IPS-18c (cell line): ENCODE data around the gene TLX3.

Source experiments
- H3K4me3 ChIP-seq: 2 replicates; pipeline ENCODE4 v1.7.0; 2013; ENCODE audit warnings: low read depth, mild to moderate bottlenecking, low read length, moderate library complexity; ENCODE audit not compliant: insufficient read depth
- H3K9me3 ChIP-seq: one replicate; pipeline ENCODE4 v1.6.1; 2013; ENCODE audit warnings: mild to moderate bottlenecking, low read length, moderate library complexity; ENCODE audit not compliant: control insufficient read depth, insufficient read depth

Gene TLX3

DNA sequence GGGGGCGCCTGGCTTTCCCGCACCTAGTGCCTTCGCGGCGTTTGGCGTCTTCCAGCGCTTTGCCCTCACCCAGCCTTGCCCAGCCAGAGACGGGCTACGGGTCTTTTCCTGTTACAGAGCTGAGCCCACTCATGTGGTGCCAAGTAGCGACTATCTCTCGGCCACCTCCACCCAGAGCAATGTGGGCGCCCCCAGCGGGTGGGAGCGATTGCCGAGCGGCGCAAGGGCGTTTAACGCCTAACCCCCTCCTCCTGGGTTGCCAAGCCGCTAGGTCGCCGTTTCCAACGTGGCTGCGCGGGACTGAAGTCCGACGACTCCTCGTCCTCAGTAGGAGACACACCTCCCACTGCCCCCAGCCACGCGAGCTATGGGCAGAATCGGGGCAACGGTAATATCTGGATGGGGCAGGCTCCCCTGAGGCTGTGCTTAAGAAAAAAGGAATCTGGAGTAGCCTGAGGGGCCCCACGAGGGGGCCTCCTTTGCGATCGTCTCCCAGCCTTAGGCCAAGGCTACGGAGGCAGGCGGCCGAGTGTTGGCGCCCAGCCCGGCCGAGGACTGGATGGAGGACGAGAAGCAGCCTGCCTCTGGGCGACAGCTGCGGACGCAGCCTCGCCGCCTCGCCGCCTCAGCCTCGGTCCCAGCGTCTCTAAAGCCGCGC, 5.8 kb downstream of the TLX3 start:
- H3K9me3 ChIP-seq, result peaks cover 2% of the 10 kb centered on the region

DNA sequence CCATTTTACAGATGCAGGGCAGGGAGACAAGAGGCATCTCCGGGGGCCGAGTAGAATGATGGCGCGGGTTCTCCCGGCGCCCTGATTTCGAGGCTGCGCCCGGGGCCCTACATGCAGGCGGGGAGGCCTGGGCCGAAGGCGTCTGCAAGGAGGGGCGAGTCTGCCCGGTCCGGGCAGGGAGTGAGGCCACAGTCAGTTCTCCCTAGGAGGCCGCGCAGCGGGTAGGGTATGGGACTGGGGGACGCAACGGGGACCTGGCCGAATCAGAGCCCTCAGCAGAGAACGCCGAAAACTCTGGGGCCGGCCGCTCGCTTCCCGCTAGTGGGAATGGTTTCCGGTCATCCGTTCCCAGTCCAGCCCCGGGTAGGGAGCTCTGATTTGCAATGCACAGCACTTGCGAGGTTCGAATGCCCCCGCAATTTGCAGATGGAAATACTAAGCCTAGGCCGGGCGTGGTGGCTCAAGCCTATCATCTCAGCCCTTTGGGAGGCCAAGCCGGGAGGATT, 6.4 kb downstream of the TLX3 start:
- Histone ChIP-seq H3K9me3 (peaks cover 2% of the 10 kb centered on the region), H3K4me3 (peak overlapping the region; percentile 24; the same call in 1 of the 2 replicates)

More for the DNA sequence above, 5.8 kb downstream of the TLX3 start:
- H3K4me3 ChIP-seq, result peak overlapping the region; percentile 15; the same call in 1 of the 2 replicates

DNA sequence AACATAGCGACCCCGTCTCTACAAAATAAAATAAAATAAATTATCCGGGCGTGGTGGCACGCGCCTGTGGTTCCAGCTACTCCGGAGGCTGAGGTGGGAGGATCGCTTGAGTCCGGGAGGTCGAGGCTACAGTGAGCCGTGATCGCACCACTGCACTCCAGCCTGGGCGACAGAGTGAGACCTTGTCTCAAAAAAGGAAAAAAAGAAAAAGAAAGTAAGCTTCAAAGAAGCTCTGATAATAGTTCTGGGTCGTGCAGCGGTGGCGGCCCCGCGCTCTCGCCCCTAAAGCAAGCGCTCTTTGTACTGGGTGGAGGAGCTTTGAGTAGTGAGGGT, 6.8 kb downstream of the TLX3 start:
- no peak overlapping the region for H3K4me3 ChIP-seq
- peaks cover 2% of the 10 kb centered on the region for H3K9me3 ChIP-seq

DNA sequence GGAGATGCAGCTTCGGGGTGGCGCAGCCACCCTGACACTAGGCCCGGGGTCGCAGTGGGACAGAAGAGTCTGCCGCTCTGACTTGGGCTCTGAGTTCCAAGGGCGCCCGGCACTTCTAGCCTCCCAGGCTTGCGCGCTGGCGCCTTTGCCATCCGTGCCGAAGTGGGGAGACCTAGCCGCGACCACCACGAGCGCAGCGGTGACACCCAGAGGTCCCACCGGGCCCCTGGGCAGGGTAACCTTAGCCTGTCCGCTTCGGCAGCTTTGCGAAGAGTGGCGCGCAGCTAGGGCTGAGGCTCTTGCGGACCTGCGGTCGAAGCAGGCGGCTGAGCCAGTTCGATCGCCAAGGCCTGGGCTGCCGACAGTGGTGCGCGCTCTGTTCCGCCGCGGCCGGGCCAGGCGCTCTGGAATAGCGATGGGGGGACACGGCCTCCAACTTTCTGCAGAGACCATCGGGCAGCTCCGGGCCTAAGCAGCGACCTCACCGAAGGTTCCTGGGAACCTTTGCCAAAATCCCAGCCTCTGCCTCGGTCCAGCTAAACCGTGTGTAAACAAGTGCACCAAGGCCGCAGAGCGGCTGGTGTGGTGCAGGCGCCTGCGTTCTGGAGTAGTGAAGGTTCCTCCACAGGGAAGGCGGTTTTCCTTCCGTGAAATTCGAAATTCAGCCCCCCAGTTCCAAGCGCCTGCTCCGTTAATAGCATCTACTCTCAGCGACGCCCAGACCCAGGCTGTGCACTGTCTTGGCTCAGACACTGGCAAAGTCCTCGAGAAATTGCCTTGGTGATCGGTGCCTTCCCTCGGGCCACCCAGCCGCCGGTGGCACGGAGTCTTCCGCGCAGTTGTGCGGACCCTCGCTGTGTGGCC, 7.4 kb downstream of the TLX3 start:
- peaks cover 2% of the 10 kb centered on the region for H3K9me3 ChIP-seq
- H3K4me3 ChIP-seq, result peak overlapping the region; percentile 28

DNA sequence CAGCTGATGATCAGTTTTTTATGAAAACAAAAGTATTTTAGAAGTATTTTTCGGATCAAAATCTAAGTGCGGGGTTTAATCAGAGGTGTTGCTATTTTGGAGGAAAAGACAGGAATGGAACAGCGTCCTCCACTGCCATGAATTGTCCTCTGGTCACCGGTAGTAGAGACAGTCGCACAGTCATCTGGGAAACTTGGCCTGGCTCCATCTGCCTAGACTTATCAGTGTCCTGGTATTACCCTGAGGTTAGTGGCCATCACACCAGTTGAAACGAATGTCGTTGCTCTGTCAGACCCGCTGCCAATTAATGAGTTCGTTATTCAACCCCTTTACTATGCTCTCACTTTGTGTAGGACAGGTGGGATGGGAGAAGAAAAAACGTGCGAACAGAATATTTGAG, 8.2 kb downstream of the TLX3 start:
- Histone ChIP-seq H3K4me3 (no peak overlapping the region; the same call in 1 of the 2 replicates), H3K9me3 (peaks cover 2% of the 10 kb centered on the region)

DNA sequence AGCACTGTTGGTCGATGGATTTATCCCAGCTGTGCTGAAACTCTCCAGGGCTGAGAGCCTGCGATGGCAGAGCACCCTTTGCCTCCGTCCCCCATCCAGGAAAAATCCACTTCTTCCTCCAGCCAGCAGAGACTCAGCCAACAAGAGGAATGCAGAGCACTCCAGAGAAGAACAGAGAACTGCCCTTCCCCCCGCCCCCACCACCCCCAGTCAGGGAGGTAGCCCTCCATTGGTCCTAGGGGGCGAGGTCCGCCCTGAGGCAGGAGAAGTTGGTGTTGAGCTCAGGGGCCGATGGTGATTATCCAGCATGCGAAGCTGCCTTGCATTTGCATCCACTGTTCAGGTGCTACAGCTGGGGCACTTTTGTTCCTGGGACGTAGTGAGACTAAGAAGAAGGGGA, 9.0 kb downstream of the TLX3 start:
- Histone ChIP-seq H3K9me3 (peaks cover 2% of the 10 kb centered on the region), H3K4me3 (no peak overlapping the region)

DNA sequence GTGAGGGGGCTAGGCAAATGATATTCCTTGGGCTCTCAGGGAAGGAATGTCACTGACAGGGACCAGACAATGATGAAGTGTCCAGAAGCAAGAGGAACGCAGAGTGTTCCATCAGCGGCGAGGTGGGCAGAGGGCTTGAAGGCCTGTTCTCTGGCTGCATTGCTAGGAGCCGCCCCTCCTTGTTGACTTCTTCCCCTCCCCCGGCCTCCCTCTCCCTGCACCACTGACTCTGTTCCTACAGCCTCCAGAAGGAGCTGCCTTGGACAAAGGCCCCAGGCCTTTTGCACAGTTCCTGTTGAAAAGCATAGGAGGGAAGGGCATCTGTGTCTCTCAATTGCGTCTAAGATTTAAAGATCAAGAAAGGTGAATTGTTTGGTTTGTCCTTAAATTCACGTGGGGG, 12.4 kb downstream of the TLX3 start:
- H3K4me3 ChIP-seq, result no peak overlapping the region
- peaks cover 2% of the 10 kb centered on the region for H3K9me3 ChIP-seq

DNA sequence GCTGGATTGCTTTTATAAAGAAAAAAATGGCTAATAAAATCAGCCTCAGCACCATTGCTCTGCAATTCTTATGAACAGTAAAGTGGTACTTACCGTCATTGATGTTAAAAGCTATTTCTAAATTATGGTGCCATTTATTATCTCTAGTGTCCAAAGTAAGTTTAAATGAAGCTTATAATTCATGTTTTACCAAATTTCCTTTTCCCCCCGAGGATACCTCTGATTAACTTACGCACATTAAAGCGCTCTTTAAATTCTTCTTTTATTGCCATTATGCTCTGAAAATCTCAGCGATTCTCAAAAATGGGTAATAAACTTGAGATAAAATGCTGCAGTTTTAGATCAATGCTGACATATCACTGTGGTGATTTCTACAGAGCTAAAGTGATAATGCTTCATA, 13.5 kb downstream of the TLX3 start:
- H3K9me3 ChIP-seq, result no peaks in the 10 kb centered on the region

DNA sequence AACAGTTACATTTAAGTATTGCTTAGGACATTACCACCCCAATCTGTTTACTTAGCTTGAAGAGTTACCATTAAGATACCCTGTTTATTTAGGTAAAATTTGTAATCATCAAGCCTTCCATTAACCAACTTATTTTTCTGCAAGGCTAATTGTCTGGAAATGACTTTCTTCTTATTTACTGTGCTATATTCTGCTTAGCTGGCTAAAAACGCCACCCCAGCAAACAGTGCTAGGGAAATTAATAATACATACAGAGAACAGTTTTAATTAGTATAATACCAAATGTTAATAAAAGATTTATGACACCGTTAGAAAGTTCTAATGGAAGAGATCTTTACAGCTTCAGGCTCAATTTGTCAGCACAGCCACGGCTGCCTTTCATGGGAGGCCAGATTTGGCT, 14.0 kb downstream of the TLX3 start:
- Histone ChIP-seq H3K9me3 (no peaks in the 10 kb centered on the region), H3K4me3 (no peak overlapping the region)

More for the DNA sequence above, 13.5 kb downstream of the TLX3 start:
- no peak overlapping the region for H3K4me3 ChIP-seq

DNA sequence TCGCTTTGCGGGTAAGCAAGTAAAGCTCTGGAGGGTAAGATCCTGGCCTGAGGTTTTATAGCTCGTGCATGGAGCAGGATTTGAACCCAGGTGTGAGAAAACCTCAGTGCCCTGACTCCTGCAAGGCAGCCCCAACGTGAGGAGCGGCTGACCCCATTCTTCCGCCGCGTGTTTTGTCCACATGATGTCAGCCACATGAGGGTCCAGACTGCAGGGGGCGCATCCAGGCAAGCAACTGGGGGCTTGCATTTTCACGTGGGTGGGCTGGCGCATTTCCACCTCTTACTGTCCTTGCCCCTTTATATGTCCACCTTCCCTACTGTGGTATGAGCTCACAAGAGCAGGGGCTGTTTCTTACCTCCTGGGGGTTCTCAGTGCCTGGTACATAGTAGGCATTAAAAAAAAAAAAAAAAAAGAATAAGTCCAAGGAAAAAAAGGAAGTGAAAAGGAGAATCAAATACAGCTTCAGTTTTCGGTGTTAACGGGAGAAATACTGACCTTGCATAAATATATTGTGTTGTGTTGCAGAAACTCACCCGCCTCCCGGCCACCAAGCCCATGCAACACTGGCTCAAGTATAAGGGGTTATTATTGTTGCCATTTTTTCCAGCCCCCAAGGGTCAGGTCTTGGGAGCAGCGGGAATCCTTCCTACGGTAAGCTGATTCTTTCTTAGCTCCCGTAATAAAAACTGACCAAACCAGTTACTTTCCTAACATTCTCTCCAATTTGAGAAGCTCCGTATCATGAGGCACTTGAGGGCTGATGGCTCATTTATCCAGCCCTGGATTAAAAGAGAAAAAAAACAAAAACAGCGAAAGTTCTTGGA, 15.0 kb downstream of the TLX3 start:
- Histone ChIP-seq H3K9me3 (no peaks in the 10 kb centered on the region), H3K4me3 (no peak overlapping the region)

DNA sequence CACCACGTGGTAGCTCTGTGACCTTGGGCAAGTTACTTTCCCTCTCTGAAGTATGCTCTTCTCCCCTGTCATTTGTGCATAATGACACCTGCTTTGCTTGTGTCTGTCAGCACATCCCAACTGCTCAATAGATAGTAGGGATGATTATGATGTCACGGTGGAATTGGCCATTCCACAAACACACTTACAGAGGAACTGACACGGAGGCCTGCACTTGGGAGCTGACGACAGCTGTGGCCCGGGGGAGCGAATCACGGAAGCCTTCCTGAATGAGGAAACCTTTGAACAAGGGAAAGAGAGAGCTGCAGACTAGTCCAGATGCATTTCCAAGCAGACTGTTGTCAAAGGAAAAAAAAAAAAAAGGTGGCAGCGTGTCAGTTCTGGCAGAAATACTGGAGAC, 21.0 kb downstream of the TLX3 start:
- H3K4me3 ChIP-seq, result no peak overlapping the region
- no peaks in the 10 kb centered on the region for H3K9me3 ChIP-seq

DNA sequence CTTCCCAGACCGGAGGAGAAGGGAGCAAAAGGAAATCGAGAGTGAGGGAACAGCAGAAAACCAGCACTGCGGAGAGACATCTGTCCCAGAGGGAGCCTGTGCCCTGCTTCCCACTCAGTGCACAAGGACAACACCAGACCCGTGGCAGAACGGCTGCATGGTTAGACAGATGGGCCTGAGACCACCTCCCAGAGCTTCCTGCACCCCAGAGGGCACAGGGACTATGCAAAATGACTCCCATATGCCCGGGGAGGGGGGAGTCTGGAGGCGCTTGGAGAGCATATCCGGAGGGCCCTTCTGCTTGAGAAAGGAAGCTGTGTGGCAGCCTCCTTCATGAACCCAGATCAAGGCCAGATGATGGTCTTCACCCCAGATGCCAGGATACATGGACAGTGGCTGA, 26.6 kb downstream of the TLX3 start:
- Histone ChIP-seq H3K9me3 (no peaks in the 10 kb centered on the region), H3K4me3 (no peak overlapping the region)

DNA sequence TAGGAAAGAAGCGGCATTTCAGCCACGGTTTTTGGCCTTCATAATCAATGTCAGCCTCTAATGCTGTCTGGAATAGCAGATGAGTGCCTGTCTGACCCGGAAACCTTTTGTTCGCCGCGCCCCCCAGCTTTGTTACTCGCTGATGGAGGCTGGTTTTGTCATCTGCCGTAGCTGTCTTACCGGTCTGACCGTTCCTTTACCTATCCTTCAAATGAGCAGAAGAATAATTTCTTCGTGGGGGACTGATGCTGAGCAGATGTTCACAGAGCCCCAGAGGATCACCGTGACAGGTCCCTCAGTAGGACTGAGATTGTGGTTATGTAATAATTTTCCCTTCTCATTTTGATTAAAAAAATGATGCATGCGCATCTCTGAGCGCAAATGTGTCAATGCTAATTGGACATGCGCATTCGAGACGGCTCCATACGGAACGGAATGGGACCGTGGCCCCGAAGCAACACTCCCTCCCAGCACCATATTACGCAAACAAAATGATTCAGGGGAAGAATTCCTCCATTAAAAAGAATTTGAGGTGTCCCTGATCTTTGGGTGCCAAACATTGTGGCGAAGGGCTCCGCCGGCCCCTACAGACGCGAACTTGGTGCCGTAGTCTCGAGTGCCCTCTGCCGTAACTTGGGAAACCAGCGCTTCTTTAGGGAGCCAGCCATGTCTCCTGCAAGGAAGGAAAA, 27.6 kb downstream of the TLX3 start:
- H3K9me3 ChIP-seq, result no peaks in the 10 kb centered on the region
- H3K4me3 ChIP-seq, result peak overlapping the region; percentile 40

DNA sequence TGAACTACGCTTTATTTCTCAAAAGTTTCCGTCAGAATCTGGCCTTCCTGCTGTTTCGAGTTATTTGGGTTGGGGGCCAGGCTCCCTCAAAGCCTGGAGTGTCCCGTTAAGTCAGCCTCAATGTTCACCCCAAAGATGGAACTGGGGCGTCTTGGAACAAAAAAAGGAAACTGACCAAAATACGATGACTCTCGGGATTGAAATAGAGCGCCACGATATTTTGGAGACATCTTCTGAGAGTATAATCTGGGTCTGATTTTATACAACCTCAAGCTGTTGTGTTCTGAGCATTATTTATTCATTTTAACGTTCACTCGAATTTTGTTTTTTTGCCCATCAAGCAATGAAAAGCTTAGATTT, 28.1 kb downstream of the TLX3 start:
- Histone ChIP-seq H3K9me3 (no peaks in the 10 kb centered on the region), H3K4me3 (peak overlapping the region; percentile 40; the same call in 1 of the 2 replicates)

DNA sequence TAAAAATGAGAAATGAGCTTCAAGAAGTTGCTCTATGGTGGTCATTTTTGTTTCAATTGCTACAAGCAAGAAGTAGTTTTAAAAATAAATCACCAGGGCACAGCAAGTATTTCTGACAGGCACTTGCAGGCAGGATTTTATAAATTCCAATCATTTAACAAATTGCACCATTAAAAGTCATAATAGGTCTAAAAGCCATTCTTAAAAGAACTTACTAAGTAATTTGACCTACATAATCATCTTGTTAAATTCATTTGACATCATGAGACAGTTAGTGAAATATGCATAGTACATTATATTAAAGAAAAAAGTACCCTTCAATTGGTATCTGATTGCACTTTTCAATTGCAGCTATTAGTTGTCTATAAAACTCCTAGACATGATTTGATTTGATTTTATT, 31.0 kb downstream of the TLX3 start:
- no peaks in the 10 kb centered on the region for H3K9me3 ChIP-seq
- H3K4me3 ChIP-seq, result no peak overlapping the region

DNA sequence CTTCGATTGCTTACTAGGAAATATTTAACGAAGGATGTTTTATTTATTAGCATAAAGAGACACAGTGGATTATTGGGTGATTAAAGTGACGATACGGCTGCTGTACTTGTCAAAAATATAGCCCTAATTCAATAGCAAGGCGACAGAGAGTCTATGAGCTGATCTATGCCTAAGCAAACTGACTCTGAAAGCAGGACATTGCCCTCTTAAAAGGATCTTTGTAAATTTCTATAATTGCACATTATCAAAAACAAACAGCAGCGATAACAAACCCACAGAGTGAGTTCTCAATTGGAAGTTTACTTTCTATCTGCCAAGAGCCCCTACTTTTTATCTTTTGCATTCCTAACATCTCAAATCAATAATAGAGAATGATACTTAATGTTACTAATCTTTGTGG, 31.4 kb downstream of the TLX3 start:
- Histone ChIP-seq H3K4me3 (no peak overlapping the region), H3K9me3 (no peaks in the 10 kb centered on the region)
